GM12865 (cell line): ENCODE data around the gene GPD2.

Source experiments
- DNase-seq: peaks from one replicate; pipeline ENCODE4 v3.0.0; 2010; ENCODE audit warnings: low read depth
- H3K4me3 ChIP-seq: 2 replicates; pipeline ENCODE4 v1.5.1; 2011; ENCODE audit warnings: mild to moderate bottlenecking, low read depth, low read length, control low read depth
- TF ChIP-seq, protein P1 (sequence below): IDR thresholded peaks from 2 replicates; pipeline ENCODE4 v1.5.1; 2011; ENCODE audit warnings: low read length, control low read depth, low read depth, inconsistent platforms; ENCODE audit not compliant: insufficient read depth; ENCODE audit errors: missing control alignments

GPD2 gene

GRCh38 chr2:156505696-156506095, 69.5 kb downstream of the GPD2 start:
- DNase-seq, result peak; percentile 19
- TF ChIP-seq, protein P1, sequence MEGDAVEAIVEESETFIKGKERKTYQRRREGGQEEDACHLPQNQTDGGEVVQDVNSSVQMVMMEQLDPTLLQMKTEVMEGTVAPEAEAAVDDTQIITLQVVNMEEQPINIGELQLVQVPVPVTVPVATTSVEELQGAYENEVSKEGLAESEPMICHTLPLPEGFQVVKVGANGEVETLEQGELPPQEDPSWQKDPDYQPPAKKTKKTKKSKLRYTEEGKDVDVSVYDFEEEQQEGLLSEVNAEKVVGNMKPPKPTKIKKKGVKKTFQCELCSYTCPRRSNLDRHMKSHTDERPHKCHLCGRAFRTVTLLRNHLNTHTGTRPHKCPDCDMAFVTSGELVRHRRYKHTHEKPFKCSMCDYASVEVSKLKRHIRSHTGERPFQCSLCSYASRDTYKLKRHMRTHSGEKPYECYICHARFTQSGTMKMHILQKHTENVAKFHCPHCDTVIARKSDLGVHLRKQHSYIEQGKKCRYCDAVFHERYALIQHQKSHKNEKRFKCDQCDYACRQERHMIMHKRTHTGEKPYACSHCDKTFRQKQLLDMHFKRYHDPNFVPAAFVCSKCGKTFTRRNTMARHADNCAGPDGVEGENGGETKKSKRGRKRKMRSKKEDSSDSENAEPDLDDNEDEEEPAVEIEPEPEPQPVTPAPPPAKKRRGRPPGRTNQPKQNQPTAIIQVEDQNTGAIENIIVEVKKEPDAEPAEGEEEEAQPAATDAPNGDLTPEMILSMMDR, result no peak
- H3K4me3 ChIP-seq, result no peak overlapping the region

GRCh38 chr2:156511122-156511521, 74.9 kb downstream of the GPD2 start:
- TF ChIP-seq, protein P1, result no peak
- H3K4me3 ChIP-seq, result no peak overlapping the region
- DNase-seq, result no peak

DNA sequence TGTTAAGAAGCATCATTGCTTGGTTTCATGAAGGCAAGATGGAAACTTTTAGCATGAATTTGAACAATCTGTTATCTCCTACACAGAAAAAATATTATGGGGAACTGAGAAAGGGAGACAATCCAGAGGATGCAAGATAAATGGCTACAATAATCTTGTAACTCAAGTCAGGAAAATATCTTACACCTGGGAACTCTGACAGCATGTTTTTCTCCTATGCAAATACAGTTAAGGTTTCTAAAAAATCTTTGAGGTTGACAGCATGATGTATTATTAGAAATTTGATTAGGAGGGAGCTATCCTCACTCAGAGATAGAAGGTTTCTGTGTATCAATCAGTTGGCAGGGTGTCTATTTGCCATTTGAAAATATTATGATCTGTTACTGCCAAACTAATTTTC, 75.6 kb downstream of the GPD2 start:
- peak; percentile 15 for DNase-seq
- no peak overlapping the region for H3K4me3 ChIP-seq
- TF ChIP-seq, protein P1, result no peak

DNA sequence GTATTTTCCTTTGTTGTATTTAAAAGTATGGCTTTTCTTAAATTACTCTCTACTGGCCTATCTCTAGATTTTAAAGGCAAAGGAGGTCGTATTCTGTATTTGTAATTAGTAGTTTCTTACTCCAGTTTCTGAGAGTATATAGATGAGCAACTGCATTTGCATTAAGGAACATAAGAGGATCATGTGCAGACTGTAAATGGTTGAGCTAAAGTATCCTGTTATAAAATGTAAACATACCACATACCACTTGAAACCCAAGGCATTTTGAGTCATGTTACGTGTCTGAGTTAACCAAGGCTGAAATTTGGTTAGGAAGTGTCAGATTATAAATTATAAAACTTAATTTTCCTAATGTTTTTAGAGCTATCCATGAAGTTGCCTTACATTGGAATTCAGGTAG, 76.3 kb downstream of the GPD2 start:
- H3K4me3 ChIP-seq, result no peak overlapping the region
- TF ChIP-seq, protein P1, result no peak
- DNase-seq, result no peak

DNA sequence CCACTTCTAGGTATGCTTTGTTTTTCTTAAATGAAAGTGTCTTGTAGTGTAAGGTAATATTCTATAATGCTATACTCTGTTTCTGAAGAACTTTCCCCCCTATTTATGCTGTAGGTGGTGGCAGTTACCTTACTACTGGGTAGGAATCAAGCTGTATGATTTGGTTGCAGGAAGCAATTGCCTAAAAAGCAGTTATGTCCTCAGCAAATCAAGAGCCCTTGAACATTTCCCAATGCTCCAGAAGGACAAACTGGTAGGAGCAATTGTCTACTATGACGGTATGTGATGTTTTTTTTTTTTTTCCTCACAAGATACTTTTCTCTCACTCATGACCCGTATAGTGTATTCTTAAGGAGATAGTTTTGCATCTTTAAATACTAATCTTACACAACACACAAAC, 77.0 kb downstream of the GPD2 start:
- DNase-seq, result no peak
- no peak overlapping the region for H3K4me3 ChIP-seq
- TF ChIP-seq, protein P1, result no peak

DNA sequence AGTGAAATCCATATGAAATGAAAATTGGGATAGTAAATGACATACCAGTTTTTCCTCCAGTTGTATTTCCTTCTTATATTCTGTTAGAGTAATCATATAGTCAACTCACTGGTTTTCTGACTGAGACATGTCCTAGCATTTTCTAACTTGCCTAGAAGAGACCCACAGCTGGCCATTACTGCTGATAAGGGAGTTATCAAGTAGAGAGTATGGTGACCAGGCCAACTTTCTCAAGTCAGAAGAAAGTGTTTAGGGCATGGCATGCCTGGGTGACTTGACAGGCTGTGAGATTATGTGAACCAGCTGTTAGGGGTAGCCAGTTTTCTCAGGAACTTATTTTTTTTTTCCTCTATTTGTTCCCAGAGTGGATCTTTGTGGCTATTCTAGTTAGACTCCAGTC, 81.2 kb downstream of the GPD2 start:
- DNase-seq, result no peak
- H3K4me3 ChIP-seq, result no peak overlapping the region
- TF ChIP-seq, protein P1, result no peak

DNA sequence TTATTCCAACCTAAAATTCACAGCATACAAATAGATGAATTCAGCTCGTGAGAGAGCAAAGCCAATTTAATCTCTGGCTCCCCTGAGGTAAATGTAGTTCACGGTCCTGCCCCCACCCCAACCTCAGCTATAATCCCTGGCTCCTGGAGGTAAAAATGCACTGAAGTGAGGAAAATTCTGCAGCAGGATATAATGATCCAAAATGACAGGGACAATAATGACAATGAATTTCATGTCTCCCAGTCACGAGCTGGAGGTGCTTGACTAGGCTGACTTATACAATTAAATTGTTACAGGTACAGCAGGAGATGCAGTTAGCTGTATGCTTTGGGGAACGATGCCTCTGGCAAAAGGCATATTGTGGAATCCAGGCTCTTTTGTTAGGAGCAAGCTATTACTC, 82.0 kb downstream of the GPD2 start:
- no peak for DNase-seq
- TF ChIP-seq, protein P1, result no peak
- H3K4me3 ChIP-seq, result no peak overlapping the region
